ENCODE measurements around the gene CTSZ. TPM values are rescaled to one million over a fixed set of nuclear protein-coding genes. Genes with fewer than 3 reads are reported as not detected.

Gene CTSZ
- total and polyA plus RNA-seq, 2 of the 8 experiments (the other 6 are each of a cell fraction or from before 2014, with no cell fraction given): 32.8 to 34.0 TPM

GRCh38 chr20:59019217-59019616 lies 12.2 kb upstream of the CTSZ start, which contains the start of gene TUBB1:
Gene TUBB1, plus strand, starts transcription at chr20:59019429. Its CDS starts 94 bp downstream, at chr20:59019523.
- Histone ChIP-seq H3K36me3 (ENCODE audit: control insufficient read depth in 2 of 4, insufficient read depth in 4 of 4, low read length in 3 of 4) (peaks cover 0 to 4% (median 2%) of the 10 kb centered on the region in 4 experiments; a peak in 2 of 8 replicates), H3K4me1 (replicated peaks in 1 of 4; ENCODE audit: control insufficient read depth in 3 of 4, insufficient read depth in 4 of 4, low read length in 3 of 4) (no peaks in the 10 kb centered on the region), H3K9ac (replicated peaks in 1 of 4; ENCODE audit: extremely low read depth in 1 of 4, low read depth in 3 of 4, low read length in 3 of 4) (no peak within 1 kb of the TSS), H2AFZ (ENCODE audit: low read length) (no peak within 1 kb of the TSS), H3K23me2 (ENCODE audit: low read depth, low read length) (no peaks in the 10 kb centered on the region), H3K27me3 (replicated peaks in 1 of 4; ENCODE audit: control insufficient read depth in 3 of 4, extremely low read depth in 1 of 4, insufficient read depth in 3 of 4, low read length in 3 of 4) (no peaks in the 10 kb centered on the region; a peak in 1 of 7 replicates), H3K79me2 (ENCODE audit: control insufficient read depth in 1 of 2, insufficient read depth in 2 of 2, low read length in 2 of 2) (no peaks in the 10 kb centered on the region), H4K5ac (ENCODE audit: insufficient read length, low read depth, low read length) (no peak within 1 kb of the TSS), H3K4ac (replicated peaks; ENCODE audit: insufficient read length, low read depth, low read length) (no peak within 1 kb of the TSS), H2BK5ac (ENCODE audit: low read depth, low read length) (no peak within 1 kb of the TSS), H3K23ac (ENCODE audit: insufficient read length) (no peak within 1 kb of the TSS), H3K27ac (ENCODE audit: low read depth, low read length) (no peak within 1 kb of the TSS), H2BK12ac (ENCODE audit: low read depth, low read length) (no peak within 1 kb of the TSS), H3K56ac (replicated peaks; ENCODE audit: insufficient read length, low read depth, low read length) (no peak within 1 kb of the TSS), H3K79me1 (ENCODE audit: low read depth, low read length) (no peaks in the 10 kb centered on the region), H4K8ac (ENCODE audit: extremely low read depth, insufficient read depth, low read length) (no peak within 1 kb of the TSS), H3K4me3 (ENCODE audit: extremely low read depth in 1 of 4, insufficient read depth in 2 of 4, low read depth in 3 of 4, low read length in 4 of 4) (no peak within 1 kb of the TSS), H3K9me3 (ENCODE audit: insufficient read depth in 2 of 2, low read depth in 1 of 2, low read length in 1 of 2) (no peaks in the 10 kb centered on the region), H2BK120ac (replicated peaks; ENCODE audit: low read depth, low read length) (no peak within 1 kb of the TSS), H4K91ac (replicated peaks; ENCODE audit: insufficient read length, low read length) (no peak within 1 kb of the TSS), H2BK20ac (ENCODE audit: low read length) (no peak within 1 kb of the TSS), H2AK5ac (ENCODE audit: low read depth, low read length) (no peak within 1 kb of the TSS), H3K18ac (ENCODE audit: extremely low read depth, low read length) (no peak within 1 kb of the TSS), H4K20me1 (replicated peaks in 1 of 2; ENCODE audit: control insufficient read depth in 1 of 2, insufficient read depth in 2 of 2, low read length in 2 of 2) (no peaks in the 10 kb centered on the region), H3K4me2 (ENCODE audit: insufficient read depth in 1 of 2, low read depth in 2 of 2, low read length in 2 of 2) (no peak within 1 kb of the TSS), H3K14ac (ENCODE audit: insufficient read length) (no peak within 1 kb of the TSS), H2BK15ac (ENCODE audit: low read length) (no peak within 1 kb of the TSS)
- WGBS, 2 experiments (ENCODE audit: extremely low coverage in 1 of 2, insufficient coverage in 1 of 2, insufficient read length in 1 of 2, insufficient replicate concordance in 2 of 2, low coverage in 1 of 2, low lambda C conversion rate in 2 of 2, missing lambda C conversion rate in 1 of 2): 95% methylated on average over 5 of the region's 5 CpGs; no CpG with 5 or more reads in 1 of the 2 experiments
- FAIRE-seq: no peak
- no peak for DNase-seq (ENCODE audit: low read depth in 1 of 2, low spot score in 2 of 2)
- POLR2A ChIA-PET (ENCODE audit: partially characterized antibody): interaction anchor here (0.6 to 1.1 kb wide), 2 partner anchors 14 to 38 kb away, joined by 3 read pairs; no protein-coding TSS in a partner anchor
- CTCF ChIA-PET (ENCODE audit: partially characterized antibody): interaction anchor here (0.6 to 2.1 kb wide), 3 partner anchors 22 to 466 kb away, joined by 3 to 6 read pairs (median 3); no protein-coding TSS in a partner anchor
- TF ChIP-seq RBBP5 (IDR thresholded peaks at IDR 0.05; ENCODE audit: borderline replicate concordance, low read depth, low read length) (no peak), CTBP2 (IDR thresholded peaks at IDR 0.05; ENCODE audit: borderline replicate concordance, insufficient read depth, insufficient read length, low read length) (no peak), POLR2AphosphoS5 (IDR thresholded peaks at IDR 0.05; ENCODE audit: low read depth, low read length) (no peak), YY1 (IDR thresholded peaks at IDR 0.05; ENCODE audit: low read depth, low read length) (no peak), SRF (IDR thresholded peaks at IDR 0.05; ENCODE audit: low read depth, low read length) (no peak), ZNF274 (IDR thresholded peaks at IDR 0.05; ENCODE audit: borderline replicate concordance, extremely low read depth, low read length) (no peak), E2F6 (IDR thresholded peaks at IDR 0.05) (no peak), SP4 (IDR thresholded peaks at IDR 0.05; ENCODE audit: low read length) (no peak), SP1 (IDR thresholded peaks at IDR 0.05; ENCODE audit: low read depth, low read length) (no peak), RFX5 (IDR thresholded peaks at IDR 0.05; ENCODE audit: borderline replicate concordance, low read depth, low read length) (no peak), SIN3A (conservative IDR thresholded peaks at IDR 0.05 in 1 of 2, IDR thresholded peaks at IDR 0.05 in 1 of 2; ENCODE audit: low read depth in 1 of 2, low read length in 2 of 2) (no peak)

All from H1 (cell line).